Measurements from ENCODE around the gene KRTAP23-1. TPM values are rescaled to one million over a fixed set of nuclear protein-coding genes. Genes with fewer than 3 reads are reported as not detected.

Gene KRTAP23-1, protein sequence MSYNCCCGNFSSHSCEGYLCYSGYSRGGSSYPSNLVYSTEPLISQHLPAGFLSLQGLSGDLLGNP
- total RNA-seq: not detected
- long read RNA-seq: 0 reads

DNA sequence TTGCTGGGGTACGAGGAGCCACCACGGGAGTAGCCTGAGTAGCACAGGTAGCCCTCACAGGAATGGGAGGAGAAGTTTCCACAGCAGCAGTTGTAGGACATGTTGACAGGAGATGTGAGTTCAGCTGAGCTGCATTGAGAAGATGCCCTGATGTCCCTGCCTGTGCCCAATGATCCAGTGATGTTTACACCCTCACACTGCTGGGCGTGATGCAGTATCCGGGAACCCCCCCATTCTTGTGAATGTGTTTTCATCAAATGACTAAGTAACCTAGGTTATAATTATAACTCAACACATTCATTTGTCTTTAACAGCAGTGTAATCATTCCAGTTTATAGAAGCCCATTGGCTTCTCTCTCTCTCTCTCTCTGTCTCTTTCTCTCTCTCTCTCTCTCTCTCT lies at the start of gene KRTAP23-1:
KRTAP23-1 (minus strand) TSS at position 101 of the 400 bp plus-strand sequence; CDS start at position 101, 0 bp downstream.
- no peak for DNase-seq (ENCODE audit: low spot score)
- intact Hi-C loops (cut with DNase I): loop anchor here (10.0 kb wide), 1 partner anchor 56 kb away; no protein-coding TSS in a partner anchor

DNA sequence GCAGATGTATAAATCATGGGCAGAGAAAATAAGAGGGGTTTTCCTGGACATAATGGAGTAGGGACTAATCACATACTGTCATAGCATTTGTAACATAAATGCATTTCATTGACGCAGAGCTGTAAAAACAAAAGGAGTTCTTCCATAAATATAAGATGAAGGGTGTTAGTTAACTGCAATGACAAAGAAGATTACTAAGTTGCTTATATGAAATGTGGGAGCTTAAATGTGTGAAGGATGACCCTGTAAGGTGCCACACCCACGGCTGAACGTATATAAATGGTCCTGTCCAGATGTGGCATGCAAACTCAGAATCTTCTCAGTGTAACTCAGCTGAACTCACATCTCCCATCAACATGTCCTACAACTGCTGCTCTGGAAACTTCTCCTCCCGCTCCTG lies 47.3 kb upstream of the KRTAP23-1 start, which contains the start of gene KRTAP13-1:
KRTAP13-1 (plus strand) TSS at position 301 of the 400 bp plus-strand sequence; CDS start at position 357, 56 bp downstream.
- intact Hi-C loops (cut with DNase I): no loop called here
- no peak for DNase-seq (ENCODE audit: low spot score)

DNA sequence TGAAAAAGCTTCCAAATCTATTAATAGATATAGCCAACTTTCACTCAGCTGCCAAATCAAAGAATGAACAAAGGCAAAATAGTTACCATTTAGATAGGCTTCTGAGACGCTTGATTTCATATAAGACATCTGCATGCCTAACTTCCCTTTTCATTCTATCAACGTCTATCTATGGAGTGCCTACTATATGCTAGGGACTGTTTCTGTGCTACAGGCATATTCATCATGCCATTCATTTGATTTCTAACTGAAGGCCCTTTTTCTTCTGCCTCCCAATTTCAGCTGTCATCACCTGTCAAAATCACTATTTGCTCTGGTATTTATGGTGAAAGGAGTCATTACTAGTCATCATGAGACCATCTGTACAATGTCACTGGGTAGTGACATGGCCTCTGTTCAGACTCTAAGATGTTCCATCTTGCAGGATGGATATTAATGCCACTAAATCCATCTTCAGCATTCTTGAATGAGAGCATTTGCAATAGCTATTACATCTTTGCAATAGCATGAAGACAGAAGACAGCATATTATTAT lies 43.2 kb upstream of the KRTAP23-1 start:
- intact Hi-C loops (cut with DNase I): no loop called here
- no peak for DNase-seq (ENCODE audit: low spot score)

DNA sequence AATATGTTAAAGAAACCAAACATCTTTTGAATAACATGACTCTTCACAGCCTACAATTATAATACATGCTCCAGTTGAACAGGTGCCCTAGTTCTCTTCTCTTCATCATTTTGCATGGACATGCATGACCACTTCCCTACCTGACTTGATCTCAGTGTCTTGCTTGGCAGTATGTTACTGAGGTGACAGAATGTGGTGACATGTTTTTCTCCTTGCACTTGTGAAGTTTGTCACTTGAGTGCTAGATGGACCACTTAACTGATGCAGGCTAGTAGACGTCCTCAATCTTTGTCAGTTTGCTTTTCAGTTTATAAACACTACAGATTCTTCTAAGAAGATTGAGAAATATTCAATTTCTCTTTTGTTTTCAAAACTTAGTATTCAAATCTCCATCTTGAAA lies 33.8 kb upstream of the KRTAP23-1 start:
- intact Hi-C loops (cut with DNase I): no loop called here
- no peak for DNase-seq (ENCODE audit: low spot score)

DNA sequence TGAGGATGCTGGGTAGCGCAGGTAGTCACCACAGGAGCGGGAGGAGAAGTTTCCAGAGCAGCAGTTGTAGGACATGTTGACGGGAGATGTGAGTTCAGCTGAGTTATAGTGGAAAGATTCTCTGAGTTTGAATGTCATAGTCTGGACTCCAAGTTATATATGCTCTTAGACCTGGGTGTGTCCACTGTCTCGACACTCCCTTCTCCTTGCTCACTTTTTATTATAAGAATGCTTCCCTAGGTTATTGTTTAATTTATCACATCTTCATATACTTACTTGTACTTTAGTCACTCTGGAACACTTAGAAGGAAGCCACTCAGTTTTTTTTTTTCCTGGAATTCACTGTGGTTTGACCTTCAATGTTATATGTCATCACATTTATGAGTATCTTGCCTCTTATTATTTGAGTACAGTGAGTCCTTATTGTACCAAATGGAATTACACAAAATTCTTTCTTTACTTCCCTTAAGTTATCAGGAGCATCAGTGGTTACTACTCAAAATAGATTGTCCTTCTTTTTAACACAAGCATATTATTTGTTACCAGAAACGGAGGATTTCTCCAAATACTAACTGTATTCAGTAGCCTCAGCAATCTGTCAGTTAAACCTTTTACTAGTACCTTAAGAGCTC lies 23.8 kb upstream of the KRTAP23-1 start, which contains the start of gene KRTAP13-2:
KRTAP13-2 (minus strand) TSS at position 133 of the 632 bp plus-strand sequence; CDS start at position 75, 58 bp downstream.
- no peak for DNase-seq (ENCODE audit: low spot score)
- intact Hi-C loops (cut with DNase I): no loop called here

DNA sequence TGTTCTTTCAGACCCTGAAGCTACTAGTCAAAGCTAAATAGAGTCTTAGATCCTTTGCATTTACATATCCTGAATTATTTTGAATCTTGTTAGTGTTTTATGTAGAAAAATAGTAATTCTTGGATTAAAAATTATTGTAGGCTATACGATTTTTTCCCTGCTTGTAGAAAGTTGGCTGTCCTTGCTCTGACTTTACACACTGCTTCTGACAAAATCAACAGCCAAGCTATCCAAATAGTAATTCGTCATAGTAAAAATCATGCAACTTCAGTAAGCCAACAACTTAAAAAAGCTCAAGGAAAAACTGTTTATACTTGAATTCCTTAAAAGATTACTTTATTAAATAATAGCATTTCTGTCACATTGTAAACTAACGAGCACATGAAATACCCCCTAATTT lies 7.5 kb upstream of the KRTAP23-1 start:
- DNase-seq (ENCODE audit: low spot score): no peak
- intact Hi-C loops (cut with DNase I): no loop called here

DNA sequence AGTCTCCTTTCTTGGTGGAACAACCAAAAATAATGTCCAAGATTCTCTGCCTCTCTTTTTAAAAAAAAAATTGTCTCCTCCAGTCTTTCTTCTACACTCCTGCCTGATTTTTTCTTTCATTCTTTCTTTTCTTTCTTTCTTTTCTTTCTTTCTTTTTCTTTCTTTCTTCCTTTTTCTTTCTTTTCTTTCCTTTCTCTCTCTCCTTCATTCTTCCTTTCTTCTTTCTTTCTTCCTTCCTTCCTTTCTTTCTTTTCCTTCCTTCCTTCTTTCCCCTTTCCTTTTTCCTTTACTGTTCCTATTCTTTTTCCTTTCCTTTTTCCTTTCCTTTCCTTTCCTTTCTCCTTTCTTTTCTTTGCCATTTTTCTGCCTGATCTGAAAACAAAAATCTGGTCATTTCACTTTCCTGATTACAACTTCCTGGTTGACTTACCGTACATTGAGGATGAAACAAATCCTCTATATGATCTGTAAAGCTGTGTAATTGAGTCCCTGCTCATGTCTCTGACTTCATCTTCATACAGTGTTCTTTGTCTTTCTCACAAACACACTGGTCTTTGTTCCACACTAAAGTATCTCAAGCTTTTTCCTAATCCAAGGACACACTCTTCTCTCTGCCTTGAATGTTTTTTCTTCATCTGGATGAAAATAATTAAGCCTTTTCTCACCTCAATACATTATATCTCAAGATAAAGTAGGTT lies 6.1 kb upstream of the KRTAP23-1 start:
- intact Hi-C loops (cut with DNase I): no loop called here
- no peak for DNase-seq (ENCODE audit: low spot score)

DNA sequence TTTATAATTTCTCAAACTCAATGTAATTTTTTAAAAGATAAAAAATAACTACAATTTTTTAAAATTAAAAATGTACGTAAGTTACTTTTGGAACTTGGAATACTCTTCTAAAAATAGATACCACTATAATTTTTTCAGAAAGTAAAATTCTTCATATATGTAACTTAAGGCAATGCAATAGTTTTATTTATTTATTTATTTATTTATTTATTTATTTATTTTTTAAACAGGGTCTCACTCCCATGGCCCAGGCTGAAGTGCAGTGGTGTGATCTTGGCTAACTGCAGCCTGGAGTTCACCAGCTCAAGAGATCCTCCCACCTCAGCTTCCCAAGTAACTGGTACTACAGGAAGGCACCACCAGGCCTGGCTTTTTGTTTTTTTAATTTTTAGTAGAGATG lies 3.1 kb upstream of the KRTAP23-1 start:
- intact Hi-C loops (cut with DNase I): no loop called here
- DNase-seq (ENCODE audit: low spot score): no peak

DNA sequence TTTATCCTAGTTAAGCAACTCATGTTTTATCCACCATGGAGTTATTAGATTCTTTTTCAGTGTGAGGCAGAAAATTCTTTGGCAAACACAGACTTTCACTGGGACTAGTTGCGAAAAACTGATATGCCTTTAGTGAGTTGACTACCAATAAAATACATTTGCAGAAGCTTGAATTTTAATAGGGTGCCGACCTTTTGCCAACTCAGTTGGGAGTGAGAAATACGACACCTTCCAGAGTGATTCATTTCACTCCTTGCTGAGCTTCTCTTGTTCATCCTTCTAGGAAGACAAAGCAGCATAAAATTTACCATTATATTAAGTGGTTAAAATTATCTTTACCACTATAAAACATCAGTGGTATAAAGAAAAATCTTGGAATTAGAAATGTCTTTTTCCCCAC lies 1.2 kb upstream of the KRTAP23-1 start:
- intact Hi-C loops (cut with DNase I): loop anchor here (10.0 kb wide), 1 partner anchor 55 kb away; no protein-coding TSS in a partner anchor
- DNase-seq (ENCODE audit: low spot score): no peak

DNA sequence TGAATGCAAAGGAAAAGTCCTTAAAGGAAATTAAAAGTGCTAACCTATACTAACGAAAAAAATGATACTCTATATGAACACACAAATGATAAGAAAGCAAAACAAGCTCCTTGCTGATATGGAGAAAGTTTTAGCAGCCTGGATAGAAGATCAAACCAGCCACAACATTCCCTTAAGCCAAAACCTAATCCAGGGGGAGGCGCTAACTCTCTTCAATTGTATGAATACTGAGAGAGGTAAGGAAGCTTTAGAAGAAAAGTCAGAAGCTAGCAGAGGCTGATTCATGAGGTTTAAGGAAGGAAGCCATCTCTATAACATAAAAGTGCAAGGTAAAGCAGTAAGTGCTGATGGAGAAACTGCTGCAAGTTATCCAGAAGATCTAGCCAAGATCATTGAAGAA lies 3.4 kb downstream of the KRTAP23-1 start:
- intact Hi-C loops (cut with DNase I): loop anchor here (10.0 kb wide), 1 partner anchor 60 kb away; no protein-coding TSS in a partner anchor
- no peak for DNase-seq (ENCODE audit: low spot score)

DNA sequence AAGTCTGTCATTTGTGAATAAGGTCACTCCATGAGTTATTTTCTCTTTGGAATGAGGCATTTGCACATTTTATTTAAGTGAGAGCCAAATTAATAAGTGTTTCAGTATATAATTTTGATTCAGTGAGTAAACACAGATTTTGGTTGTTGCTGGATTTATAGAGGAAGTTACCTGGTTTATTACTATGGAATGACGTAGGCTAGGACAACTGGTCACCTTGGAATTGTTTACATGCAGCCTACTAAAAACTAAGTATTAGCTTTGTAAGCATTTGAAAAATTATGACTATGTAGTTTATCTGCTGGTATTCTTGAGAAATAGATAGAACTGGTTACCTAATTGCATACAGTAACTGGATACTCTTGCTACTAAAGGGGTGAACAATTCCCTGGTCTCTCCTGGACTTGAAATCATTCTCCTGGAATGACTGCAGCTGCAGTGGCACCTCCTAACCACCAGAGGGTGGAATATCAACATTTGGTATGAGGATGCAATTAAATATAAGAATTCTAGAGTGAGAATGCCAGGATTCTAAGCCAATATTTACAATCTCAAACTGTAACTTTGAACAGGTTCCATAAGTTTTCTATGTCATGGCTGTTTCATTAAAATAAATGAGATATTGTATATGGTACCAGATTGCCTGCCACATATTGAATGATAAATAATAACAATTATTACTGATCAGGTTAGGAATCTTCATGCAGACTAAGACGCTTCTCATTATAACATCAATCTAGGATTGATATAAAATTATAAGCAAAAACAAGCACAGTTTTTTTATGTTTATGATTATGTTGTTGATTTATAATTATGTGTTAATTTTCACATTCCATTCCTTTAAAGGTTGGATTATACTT lies 7.5 kb downstream of the KRTAP23-1 start:
- intact Hi-C loops (cut with DNase I): loop anchor here (2.0 to 10.0 kb wide), 3 partner anchors 64 to 746 kb away; partner anchors contain the start of gene KRTAP13-4
- DNase-seq (ENCODE audit: low spot score): no peak

DNA sequence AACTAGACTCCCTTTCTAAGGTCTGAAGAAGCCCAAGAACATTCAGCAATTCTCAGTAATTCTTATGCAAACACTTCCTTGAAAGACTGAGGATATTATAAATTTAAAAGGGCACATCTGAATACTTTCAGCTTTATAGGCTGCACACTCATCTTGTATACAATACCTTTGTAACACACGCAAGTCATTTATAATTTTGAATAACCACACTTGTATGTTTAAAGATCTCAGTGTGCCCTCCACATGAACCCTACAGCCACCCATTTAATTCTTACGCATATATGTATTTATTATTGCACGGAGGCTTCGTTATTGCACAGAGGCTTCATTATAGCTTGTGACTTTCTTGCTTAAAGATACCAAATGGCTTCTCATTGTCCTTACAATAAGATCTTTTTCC lies 9.7 kb downstream of the KRTAP23-1 start:
- intact Hi-C loops (cut with DNase I): no loop called here
- DNase-seq (ENCODE audit: low spot score): no peak

DNA sequence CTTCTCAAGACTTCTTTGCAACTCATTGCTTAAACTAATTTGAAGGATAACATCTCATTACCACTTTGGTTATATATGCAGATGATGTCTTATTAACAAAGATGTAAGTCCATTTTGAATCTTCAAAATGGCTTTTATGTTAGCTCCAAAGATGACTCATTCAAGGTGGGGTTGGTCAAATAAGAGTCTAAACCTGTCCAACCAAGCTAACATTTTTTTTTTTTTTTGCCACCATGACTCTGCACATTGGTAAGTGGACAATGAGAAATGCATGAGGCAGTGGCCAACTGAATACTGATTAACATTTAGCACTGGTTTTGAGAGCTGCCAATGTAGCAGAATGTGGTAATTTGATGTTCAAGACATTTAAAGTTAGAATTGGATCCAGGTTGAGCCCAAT lies 10.6 kb downstream of the KRTAP23-1 start:
- intact Hi-C loops (cut with DNase I): no loop called here
- DNase-seq (ENCODE audit: low spot score): no peak

DNA sequence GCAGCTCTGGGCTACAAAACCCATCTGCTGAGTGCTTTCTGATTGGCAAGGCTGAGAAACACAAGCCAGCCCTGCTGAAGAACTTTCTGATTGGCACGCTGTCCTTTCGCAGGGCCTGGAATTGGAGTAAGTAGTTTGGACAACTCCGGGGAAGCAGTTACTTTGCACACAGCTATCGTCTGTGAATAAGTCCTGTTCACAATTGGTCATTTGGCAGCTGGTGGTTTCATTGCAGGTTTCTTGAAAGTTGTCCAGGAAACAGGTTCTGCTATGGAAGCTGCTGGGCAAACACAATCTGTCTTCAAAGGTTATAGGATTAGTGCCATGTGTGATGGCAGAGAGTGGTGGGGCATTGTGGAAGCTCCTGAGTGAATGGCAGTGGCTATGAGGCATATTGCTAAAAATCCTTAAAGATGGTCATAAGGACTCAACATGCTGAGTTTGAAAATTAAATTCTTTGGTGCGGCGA lies 11.1 kb downstream of the KRTAP23-1 start, which contains the start of gene KRTAP27-1:
KRTAP27-1 (minus strand) TSS at position 419 of the 469 bp plus-strand sequence; CDS start at position 393, 26 bp downstream.
- intact Hi-C loops (cut with DNase I): no loop called here

DNA sequence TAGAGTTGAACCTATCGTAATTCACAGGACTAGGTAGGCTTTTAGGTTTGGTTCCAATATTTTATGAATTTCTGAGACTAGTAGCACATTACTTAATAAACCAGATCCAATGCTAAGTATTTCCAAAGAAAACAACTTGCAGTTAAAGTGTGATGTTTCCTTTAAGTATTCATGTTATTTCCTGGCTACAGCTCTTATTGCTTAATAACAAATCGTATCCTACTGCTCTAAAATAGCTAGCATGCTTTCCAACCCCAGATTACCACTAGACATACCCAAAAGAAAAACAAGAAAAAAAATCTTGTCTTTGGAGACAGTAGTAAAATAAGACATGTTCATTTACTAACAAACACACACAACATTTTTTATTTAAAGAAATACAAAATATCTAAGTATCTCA lies 11.8 kb downstream of the KRTAP23-1 start:
- DNase-seq (ENCODE audit: low spot score): no peak
- intact Hi-C loops (cut with DNase I): no loop called here

More for the DNA sequence above, 11.1 kb downstream of the KRTAP23-1 start, which contains the start of gene KRTAP27-1:
- DNase-seq (ENCODE audit: low spot score): no peak

DNA sequence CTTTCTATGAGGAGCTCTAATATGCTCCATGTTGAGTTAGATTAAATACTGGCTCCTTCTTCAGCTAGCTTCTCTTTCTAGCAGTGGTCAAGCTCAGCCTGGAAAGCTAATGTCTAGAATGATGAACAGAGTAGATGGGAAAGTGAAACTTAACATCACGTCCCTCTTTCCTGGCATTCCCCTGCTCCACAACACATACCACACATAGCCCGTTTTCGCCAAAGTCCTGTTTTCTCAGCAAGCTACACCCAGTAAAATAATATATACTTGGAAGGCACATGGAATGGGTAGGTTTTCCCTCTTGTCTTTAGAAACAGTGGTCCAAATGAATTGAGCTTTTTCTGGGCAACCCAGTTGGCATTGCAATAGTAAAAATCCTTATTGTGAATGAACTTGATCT lies 14.7 kb downstream of the KRTAP23-1 start:
- intact Hi-C loops (cut with DNase I): no loop called here

DNA sequence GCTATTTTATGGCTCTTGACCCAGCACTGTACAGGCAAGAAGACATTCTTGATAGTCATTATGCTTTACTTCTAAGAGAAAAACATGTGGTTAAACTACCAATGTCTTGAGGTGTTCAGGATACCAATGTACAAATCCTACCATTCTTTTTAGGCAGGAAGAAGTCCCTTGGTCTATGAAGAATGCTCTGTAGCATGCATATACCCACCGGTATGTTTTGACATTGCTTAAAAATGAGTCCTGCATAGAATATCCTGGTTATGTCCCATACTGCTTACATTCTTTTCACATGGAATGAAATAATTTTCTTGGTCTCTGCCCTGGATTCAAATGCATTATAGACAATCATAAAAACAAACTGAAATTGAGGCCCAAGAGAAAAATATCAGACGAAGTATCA lies 15.7 kb downstream of the KRTAP23-1 start:
- DNase-seq (ENCODE audit: low spot score): no peak
- intact Hi-C loops (cut with DNase I): no loop called here

More for the DNA sequence above, 14.7 kb downstream of the KRTAP23-1 start:
- no peak for DNase-seq (ENCODE audit: low spot score)

DNA sequence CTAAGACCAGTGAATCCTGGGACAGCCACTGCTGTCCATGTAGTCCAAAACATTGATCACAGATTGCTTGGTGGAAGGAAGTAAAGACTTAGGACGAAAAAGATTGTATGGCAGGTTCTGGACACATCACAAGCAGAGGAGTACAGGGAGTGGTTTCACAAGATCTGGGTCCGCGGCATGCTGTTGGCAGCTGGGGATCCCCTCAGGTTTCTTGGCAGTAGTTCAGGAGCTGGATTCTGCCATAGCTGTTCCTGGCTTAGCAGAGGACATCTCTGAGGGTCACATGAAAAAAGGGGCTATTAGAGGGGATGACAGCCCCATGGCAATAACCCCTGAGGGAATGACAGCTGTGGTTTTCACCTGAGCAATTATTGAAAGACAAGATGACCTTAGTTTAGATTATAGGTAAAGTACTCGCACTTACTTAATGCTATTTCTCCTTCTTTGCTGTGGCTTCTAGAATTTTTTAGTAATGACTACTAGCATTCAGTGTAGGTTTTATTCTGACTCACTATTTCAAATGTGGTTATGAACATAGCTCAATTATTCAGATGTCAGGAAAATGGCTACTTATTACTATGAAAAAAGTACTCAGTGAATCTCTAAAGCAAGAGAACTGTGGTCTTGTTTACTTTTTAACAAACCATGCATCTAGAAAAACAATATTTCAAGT lies 19.1 kb downstream of the KRTAP23-1 start:
- intact Hi-C loops (cut with DNase I): no loop called here
- DNase-seq (ENCODE audit: low spot score): no peak

DNA sequence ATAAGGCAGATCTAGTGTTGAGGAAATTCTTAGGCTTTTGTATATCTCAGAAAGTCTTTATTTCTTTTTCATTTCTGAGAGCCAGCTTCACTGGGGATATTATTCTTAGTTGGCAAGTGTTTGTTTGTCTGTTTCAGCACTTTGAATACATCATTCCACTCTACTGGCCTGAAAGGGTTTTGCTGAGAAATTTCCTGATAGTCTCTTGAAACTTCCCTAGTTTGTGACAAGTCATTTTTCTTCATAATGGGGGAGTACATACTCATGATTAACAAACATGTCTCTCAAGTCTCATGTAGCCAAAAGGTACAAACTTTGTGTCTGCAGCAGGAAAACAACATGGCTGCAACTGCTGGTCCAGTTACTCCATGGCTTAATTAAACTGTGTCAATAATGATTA lies 22.0 kb downstream of the KRTAP23-1 start:
- no peak for DNase-seq (ENCODE audit: low spot score)
- intact Hi-C loops (cut with DNase I): no loop called here

All from cardiac septum (tissue), 1 donor.